Suppressor macrophage treated with lipopolysaccharide for 4 hours (primary cell): ENCODE data around the gene ZNG1A.
"Not testable (repeated sequence)": the region's sequence is repeated elsewhere in the genome, so short reads cannot be mapped to it uniquely, and the experiment has no call there.

Source experiments
- DNase-seq: peaks from one replicate; pipeline ENCODE4 v3.0.0-alpha.2; 2020

ZNG1A gene

DNA sequence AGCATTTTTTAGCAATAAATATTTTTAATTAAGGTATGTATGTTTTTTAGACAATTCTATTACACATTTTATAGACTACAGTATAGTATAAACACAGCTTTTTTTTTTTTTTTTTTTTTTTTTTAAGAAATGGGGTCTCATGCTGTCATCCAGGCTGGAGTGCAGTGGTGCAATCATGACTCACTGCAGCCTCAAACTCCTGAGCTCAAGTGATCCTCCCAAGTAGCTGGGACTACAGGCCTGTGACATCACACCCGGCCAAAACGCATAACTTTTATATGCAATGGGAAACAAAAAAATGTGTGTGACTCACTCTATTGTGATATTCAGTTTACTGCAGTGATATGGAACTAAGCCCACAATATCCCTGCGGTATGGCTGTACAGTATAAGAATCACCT, 9.1 kb downstream of the ZNG1A start:
- not testable (repeated sequence) for DNase-seq

DNA sequence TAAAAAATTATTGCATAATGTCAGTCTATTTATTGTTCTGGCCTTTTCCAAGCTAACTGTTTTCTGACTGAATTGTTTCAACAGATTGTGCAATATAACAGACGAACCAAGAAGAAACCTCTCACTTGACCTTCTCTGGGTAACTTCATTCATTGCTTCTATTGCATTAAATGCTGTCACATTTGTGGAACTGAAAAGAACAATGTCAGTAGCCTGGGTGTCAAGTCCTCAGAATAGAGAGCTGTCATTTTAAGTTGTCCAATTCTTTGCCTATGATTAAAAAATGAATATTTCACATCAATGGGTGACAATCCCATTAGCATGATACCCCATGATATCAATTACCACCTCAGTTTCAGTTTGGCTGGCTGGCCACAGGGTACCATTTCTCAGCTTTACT, 19.0 kb downstream of the ZNG1A start:
- DNase-seq = peak; percentile 49

DNA sequence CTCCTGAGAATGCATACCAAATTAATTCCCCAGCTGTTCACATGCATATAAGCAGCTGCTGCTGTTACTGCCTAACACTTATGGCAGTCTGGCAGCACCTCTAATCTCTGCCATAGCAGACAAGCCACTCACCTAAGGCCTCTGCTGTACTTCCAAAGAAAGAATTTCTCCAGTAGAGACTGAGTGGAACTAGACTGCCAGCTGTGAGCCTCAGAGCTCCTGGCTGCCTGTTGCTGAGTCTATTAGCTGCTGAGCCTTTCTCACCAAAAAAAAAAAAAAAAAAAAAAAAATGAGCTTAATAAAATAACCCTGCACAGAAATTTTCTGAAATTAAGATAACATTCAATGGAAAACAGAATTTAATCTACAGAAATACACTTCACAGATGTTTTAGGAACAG, 27.7 kb downstream of the ZNG1A start:
- not testable (repeated sequence) for DNase-seq

DNA sequence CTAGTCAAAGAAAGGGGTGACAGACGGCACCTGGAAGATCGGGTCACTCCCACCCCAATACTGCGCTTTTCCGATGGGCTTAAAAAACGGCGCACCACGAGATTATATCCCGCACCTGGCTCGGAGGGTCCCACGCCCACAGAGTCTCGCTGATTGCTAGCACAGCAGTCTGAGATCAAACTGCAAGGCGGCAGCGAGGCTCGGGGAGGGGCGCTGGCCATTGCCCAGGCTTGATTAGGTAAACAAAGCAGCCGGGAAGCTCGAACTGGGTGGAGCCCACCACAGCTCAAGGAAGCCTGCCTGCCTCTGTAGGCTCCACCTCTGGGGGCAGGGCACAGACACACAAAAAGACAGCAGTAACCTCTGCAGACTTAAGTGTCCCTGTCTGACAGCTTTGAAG, 39.0 kb downstream of the ZNG1A start:
- DNase-seq = not testable (repeated sequence)

DNA sequence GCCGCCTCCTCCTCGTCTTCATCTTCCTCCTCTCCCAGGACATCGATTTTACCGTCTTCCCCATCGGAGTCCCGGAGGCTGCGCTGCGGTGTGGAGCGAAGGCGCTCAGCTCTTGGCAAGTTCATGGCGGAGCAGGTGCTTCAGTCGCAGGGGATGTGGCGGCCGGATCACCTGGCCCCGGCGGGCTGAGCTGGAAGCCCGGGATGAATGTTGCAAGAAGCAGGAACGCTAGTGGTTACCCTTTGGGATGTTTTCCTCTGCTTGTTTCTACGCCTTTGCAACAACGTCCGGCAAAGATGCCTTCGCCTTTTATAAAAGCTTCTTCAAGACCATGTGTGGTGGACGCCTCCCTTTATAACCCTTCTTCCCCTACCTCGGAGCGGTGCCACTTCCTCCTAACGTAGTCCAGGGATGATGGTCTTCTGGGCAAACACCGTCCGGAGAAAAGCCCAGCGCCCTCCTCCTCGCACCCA, 60.8 kb downstream of the ZNG1A start, which contains the start of gene FOXD4:
Gene FOXD4 (minus strand): TSS at position 423 of the 473 bp plus-strand sequence. CDS start 298 bp downstream, at position 125.
- not testable (repeated sequence) for DNase-seq

DNA sequence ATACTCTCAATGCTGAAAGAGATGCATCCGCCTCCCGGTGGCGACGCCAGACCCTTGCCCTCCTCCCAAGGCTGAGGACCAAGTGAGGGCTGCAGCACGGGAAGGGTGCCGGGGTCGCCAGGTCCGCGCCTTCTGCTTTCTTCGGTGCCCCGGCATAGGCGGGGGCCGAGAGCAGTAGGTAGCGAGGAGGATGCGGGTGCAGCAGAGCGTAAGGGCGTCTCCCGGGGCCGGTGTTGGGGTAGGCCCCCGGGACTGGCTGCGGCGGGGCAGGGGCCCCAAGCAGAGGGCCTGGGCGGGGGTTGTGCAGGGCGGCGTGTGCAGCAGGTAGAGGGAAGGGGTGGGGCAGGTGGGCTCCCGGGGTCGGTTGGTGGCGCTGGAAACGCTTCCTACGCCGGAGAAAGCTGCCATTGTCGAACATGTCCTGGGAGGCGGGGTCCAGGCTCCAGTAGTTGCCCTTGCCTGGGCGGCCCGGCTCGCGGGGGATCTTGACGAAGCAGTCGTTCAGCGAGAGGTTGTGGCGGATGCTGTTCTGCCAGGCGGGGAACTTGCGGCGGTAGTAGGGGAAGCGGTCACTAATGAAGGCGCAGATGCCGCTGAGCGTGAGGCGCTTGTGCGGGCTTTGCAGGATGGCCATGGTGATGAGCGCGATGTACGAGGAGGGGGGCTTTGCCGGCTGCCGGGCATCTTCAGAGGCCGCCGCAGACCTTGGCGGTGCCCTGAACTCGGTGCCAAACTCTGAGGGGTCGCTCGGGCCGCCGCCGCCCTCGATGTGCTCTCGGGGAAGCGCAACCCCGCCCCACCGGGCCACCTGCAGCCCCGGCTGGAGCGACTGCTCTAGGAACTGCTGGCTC, 61.5 kb downstream of the ZNG1A start:
- DNase-seq = peak; percentile 16

DNA sequence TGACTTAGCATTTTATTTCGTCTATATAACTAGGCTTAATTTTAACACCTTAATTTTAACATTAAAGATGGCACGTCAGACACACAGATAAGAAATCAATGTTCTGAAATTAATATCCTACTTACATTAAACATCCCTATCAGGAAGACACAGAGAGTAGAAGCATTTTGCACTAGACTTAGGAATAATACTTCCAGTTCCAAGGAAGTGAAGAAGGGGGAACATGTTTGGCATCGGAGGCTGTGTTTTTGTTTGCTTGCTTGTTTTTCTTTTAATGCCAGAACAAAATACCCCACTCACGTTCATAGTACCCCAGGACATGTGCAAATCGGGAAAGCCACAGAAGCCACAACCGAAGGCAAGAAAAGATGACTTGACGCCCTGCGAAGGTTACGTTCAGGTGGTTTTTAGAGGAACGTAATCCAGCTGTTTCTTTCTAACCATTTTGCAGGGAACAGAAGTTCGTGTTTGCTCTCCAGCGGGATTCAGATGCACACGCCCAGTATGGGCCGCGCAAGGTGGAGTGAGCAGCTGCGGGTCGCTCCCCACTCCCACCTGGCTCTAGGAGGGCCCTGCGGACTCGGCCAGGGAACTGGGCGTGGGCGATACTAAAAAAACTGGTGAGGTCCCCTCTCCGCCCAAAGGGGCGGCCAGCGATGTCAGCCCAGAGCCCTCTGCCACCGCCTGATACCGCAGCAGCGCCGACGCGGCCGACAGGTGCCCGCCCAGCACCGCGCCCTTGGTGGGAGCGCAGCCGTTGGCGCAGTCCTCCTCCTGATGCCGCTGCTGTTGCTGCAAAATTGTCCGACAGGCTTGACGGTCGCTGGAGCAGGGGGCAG, 62.4 kb downstream of the ZNG1A start:
- DNase-seq = not testable (repeated sequence)

DNA sequence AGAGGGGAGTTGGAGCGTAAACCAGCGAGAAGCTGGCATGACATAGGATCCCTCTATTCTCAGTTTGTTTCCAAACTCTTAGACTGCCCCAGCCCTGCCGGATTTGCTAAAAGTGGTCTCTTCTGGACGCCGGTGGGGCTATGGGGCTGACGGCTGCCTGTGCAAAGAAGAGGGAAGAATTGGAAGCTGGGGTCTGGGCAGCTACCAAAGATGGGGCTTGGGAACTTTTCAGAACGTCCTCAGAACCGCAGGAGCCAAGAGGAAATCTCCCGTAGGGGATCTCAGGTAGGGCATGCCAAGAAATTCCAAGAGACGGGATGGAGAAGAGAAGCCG, 63.8 kb downstream of the ZNG1A start:
- DNase-seq = not testable (repeated sequence)

DNA sequence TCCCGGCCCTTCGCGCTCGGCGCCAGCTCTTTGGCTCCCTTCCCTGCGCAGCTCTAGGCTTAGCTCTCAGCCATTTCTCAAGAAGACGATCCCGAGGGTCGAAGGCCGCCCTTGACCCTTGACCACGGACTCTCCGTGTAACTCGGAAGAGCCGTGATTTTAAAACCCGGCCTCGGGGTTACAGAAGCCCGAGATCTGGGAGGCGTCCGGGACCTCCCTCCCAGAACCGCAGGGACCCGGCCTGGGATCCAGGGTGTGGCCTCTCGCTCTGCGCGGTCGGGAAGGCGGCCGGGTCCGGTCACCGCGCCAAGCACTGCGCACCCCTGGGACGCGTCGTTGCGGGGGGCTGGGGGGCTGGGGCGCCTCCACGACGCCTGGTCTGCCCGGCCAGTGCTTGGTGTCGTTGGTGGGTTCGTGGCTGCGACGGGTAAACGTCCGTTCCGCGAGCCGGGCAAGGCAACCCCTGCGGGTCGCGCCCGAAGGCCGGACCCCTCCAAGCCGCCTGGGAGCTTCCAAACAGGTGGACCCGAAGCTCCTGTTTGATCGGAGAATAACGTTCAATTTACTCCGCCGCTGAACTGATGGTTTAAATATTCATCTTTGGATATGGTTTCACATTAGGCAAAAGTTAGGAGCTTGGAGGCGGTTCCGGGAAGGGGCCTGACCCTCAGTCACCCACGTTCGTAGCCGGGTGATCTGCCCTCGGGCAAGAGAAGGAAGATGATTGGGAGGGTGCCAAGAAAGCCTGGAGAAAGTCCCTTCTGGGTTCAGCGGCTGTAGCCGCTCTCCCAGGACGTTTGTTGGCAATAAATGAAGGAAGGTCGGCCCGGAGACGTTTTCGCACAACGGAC, 64.4 kb downstream of the ZNG1A start:
- peak; percentile 92 for DNase-seq

DNA sequence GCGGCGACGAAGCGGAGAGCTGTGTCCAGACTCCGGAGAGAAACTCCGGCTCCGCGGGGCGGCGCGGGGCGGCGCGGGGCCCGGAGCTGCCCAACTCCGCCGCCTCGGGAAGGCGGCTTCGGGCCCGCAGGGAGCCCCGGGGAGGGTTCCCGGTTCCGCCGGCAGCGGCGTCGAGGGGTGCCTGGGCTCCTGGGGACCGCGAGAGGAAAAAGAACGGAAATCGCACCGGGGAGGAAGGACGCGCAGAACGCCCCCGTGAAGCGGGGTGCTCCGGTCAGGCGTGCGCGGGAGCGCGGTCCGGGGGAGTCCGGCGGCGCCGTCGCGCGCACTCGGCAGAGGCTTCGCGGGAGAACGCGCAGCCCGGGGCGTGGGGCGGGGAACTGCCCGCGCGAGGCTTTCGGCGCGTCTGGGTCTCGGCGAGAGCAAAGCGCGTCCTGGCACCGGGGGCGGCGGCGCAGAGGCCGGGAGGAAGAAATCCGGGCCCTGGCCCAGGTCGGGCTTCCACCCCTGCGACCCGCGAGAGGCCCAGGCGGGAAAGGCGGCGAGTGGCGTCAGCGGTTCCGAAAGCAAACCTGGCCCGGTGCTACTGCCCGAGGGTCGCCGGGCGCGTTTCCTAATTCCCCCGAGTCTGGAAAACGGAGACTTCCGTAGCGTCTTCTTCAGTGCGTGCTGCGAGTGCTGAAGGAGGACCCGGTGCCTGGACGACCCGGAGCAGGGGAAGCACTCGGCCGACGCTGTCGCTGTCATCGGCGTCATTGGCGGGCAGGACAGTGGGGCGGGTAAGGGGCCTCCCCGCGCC, 65.2 kb downstream of the ZNG1A start:
- DNase-seq = peak; percentile 88

DNA sequence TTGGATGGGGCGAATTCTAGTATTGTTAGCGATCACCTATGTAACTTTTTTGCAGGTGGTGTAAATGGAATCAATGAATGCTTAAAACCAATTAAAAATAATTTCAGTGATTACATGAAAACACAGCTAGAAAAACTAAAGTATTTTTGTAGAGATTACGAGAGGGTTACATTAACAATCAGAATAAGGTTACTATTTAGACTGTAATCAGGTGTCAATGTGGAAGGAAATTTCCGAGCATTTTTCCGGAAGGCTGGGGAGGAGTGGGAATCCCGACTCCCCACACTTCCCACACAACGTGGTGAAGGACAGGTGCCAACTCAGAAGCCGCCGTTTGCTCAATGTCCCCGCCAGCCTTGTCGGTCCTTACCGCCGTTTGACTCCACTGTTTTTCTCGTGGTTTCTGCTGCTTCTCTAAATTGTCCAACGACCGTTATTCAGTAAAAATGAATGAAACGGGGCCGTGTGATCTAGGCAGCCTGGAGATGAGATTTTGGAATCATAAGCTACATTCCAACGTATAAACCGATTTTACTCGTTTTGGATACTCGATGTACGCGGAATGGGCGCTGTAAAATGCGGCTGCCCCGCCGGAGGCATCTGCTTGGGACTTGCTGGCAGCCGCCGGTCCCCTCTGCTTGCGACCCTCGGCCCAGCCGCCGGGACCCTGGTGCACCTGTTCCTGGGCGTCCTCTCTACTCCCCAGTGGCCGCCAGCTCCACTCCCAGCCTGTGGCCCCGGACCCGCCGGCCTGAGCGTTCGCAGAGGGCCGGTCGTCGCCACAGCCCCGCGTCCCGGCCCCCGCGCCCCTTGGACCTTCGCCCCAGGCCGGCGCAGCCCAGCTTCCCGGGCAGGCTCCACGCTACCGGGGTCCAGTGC, 66.0 kb downstream of the ZNG1A start:
- peak; percentile 15 for DNase-seq

DNA sequence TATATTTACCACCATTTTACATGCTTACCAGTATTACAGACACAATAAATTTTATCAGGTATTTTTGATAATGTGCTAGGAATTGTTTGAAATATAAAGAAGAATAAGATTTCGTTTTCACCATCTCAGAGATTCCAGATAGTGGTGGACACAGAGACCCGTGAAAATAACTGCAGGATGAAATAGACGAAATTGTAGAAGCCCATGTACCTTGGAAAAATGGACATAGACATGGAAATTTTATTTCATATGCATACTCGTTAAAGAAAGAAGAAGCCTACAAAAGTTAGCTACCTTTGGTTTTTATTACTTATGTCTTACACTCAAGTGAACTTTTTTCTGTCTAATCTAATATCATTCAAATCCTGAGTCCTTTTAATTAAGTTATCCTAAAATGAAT, 68.2 kb downstream of the ZNG1A start:
- DNase-seq = not testable (repeated sequence)

DNA sequence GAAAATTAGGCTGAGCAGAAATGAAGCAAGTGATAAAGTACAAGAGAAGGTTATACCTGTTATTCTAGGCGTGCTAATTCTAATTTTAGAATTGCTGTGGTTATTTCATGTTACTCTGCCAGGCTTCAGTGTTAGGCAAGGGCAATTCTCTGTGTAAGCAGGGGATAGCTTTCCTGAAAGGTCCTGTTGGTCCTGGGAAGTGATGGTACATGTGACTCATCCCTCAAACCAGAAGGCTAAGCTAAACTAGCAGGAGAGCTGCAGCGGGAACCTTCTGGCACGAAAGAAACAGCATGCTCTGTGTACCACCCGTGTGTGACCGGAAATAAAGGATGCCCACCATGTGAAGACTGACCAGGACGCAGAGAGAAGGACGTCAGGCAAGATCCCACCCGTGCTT, 69.3 kb downstream of the ZNG1A start:
- not testable (repeated sequence) for DNase-seq

DNA sequence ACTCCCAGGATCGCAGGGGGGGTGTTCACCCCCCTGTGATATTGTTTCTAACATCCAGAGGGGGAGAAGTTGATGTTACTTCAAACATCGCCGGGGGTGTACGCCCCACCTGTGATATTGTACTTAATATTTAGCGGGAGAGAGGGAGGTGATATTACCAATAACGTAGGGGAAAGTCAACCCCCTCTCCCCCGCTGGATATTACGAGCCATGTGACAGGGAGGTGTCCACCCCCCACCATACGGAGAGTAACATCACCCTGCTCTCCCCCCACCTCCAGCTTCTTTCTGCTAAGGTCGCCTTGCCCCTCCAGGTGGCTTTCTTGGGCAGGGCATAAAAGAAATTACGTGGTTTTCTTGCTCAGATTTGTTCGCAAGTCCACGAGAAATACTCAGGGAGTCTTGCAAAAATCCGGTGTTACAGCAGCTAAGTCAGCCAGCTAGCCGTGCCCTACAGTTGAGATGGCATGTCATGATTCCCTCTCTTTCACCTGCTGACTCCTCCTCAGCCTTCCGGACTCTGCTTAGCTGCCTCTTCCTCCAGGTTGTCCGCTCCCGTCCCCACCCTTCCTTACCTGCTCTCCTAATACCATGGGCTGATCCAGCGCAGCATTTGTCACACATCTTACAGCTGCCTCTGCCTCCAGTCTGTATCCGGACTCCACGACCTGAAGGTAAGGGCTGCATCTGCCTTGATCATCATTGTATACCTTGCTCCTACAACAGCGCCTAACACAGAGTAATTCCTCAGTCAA, 69.9 kb downstream of the ZNG1A start:
- not testable (repeated sequence) for DNase-seq

DNA sequence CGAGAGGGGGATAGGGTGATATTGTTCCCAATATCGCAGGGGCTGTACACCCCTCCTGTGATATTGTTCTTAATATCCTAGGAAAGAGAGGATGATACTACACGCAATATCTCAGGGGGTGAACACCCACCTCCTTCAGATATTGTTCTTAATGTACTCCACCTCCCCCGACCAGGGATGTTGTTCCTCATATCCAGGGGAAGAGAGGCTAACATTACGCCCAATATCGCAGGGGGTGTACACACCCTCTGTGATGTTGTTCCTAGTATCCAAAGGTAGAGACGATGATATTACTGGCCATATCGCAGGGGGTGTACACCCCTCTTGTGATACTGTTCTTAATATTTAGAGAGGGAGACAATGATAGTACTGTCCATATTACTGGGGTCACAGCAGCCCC, 72.9 kb downstream of the ZNG1A start:
- not testable (repeated sequence) for DNase-seq

DNA sequence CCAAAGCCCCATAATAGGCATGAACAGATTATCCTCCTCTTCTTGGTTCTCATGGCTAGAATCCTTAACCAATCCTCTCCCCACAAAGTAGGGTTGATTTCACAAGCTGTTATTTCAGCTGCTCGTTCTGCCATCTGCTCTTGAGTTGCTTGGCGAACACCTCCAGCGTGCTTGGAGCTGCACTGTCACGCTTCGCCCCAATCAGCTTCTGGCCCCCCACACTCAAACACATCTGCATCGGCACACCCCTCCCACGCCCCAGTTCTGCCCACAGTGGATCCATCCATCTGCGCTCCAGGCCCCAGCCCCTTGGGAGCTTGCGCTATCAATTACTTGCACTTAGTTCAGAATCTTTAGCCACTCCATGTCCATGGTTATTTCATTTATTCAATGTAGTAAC, 78.4 kb downstream of the ZNG1A start:
- not testable (repeated sequence) for DNase-seq

DNA sequence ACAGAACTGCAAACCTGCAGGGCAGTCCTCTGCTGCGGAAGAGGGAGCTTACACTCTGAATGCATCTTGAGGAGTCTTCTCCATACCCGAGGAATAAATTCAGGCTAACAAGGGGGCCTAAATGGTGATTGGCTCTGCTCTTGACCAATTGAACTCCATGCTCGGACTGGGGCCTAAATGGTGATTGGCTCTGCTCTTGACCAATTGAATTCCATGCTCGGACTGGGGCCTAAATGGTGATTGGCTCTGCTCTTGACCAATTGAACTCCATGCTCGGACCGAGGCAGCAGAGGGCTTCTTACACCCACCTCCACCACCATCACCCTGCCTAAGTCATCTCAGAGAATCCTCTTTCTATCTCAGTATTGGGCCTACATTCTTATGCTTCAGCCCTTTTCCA, 79.0 kb downstream of the ZNG1A start:
- not testable (repeated sequence) for DNase-seq

DNA sequence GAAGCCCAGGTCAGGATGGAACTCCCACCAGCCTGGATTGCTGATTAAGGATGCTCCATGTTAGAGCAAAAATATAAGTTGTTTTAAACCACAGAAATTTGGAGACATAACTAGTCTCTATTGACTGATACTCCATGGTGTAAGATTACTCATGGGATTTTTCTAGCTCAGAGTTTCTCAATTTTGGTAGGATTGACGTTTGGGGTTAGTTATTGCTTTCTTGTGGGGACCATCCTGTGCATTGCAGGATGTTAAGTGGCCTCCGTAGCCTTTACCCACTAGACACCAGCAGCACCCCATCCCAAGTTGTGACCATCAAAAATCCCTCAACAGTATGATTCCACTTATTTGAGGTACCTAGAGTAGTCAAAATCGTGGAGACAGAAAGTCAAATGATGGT, 80.1 kb downstream of the ZNG1A start:
- not testable (repeated sequence) for DNase-seq

DNA sequence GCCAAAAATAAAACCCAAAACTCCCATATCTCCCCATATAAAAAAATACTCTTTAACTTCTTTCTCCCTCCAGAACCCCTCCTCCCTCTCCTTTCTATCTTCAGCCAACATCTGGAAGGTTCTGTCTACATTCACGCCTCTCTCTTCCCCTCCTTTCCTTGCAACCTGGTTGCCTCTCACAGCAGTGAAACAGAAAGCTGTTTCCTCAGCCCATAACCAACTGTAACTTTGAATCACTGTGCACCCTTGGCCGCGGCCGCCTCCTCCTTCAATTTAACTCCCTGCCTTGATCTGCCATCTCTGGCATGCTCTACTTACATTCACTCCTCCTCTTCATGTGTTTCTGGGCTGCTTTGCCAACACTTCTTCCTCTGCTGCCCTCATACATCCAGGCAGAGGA, 83.9 kb downstream of the ZNG1A start:
- not testable (repeated sequence) for DNase-seq

DNA sequence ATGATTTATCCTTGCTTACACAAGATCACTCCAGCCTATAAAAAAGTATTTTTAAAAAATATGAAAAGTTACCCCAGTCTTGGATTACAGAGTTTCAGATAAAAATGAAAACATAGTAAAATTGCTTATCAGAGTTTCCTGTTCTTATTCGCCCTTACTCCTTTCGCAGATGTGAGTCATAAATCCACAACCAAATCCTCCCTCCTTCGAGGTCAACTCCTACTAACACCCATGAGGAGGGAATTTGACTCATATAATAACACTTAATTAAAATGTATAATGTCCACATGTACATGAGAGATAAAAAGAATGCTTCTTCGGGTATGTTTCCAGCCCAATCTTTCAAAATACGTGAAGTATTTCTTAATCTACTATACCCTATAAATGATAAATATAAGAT, 84.5 kb downstream of the ZNG1A start:
- not testable (repeated sequence) for DNase-seq
